WTC11 (cell line): ENCODE results near the gene MRPL19. TPM values are rescaled to one million over a fixed set of nuclear protein-coding genes. Genes with fewer than 3 reads are reported as not detected.

Experiments used
- ATAC-seq: fragments of 200-7000 bp; cut with Tn5 transposase; 2 replicates; pipeline ENCODE4 v1.10.0; 2021; ENCODE audit warnings: mild to moderate bottlenecking, moderate library complexity
- CTCF ChIA-PET: fragments of 300-600 bp; sonication (Branson Sonifier 250); formaldehyde crosslinking; loops from one replicate; lab custom pipeline; 2021; ENCODE audit warnings: antibody characterized with exemption; lab: Charles Lee
- POLR2A ChIA-PET: fragments of 350-600 bp; sonication (Branson Sonifier 250); formaldehyde crosslinking; loops from one replicate; lab custom pipeline; 2021; ENCODE audit warnings: antibody characterized with exemption; lab: Charles Lee
- DNase-seq: peaks from one replicate; pipeline ENCODE4 v3.0.0; 2021; ENCODE audit warnings: low spot score
- H3K27ac Mint-ChIP-seq: 2 replicates; pipeline ENCODE4 v1.8.0; 2021; ENCODE audit warnings: mixed read lengths
- H3K27me3 Mint-ChIP-seq: 2 replicates; pipeline ENCODE4 v1.8.0; 2021; ENCODE audit warnings: low read depth, mild to moderate bottlenecking, moderate library complexity, mixed read lengths
- H3K36me3 Mint-ChIP-seq: 2 replicates; pipeline ENCODE4 v1.8.0; 2021; ENCODE audit warnings: mixed read lengths
- H3K4me1 Mint-ChIP-seq: 2 replicates; pipeline ENCODE4 v1.8.0; 2022; ENCODE audit warnings: mixed read lengths
- H3K4me3 Mint-ChIP-seq: 2 replicates; pipeline ENCODE4 v1.8.0; 2021; ENCODE audit warnings: mild to moderate bottlenecking, moderate library complexity, mixed read lengths
- H3K9me3 Mint-ChIP-seq: 2 replicates; pipeline ENCODE4 v1.8.0; 2021; ENCODE audit warnings: mixed read lengths
- CREM ChIP-seq: sonication (generic); formaldehyde crosslinking; IDR thresholded peaks from 2 replicates; pipeline ENCODE4 v1.8.1; 2022; ENCODE audit warnings: mild to moderate bottlenecking, missing genetic modification reagents, moderate library complexity
- ELF4 ChIP-seq: sonication (generic); formaldehyde crosslinking; IDR thresholded peaks from 2 replicates; pipeline ENCODE4 v1.8.1; 2022; ENCODE audit warnings: low read depth, mild to moderate bottlenecking, moderate library complexity, missing genetic modification reagents
- HMGA2 ChIP-seq: fragments of 250-450 bp; sonication (Bioruptor Pico); IDR thresholded peaks from 2 replicates; pipeline ENCODE4 v1.4.0; 2021; ENCODE audit warnings: mild to moderate bottlenecking, moderate library complexity
- IRF2 ChIP-seq: sonication (generic); formaldehyde crosslinking; IDR thresholded peaks from 2 replicates; pipeline ENCODE4 v1.8.0; 2022; ENCODE audit warnings: low read depth, missing genetic modification reagents, borderline replicate concordance
- JAZF1 ChIP-seq: fragments of 250-450 bp; sonication (Bioruptor Pico); IDR thresholded peaks from 2 replicates; pipeline ENCODE4 v1.9.0; 2021; ENCODE audit warnings: moderate library complexity, mild to moderate bottlenecking, inconsistent platforms
- KAT7 ChIP-seq: sonication (generic); formaldehyde crosslinking; IDR thresholded peaks from 2 replicates; pipeline ENCODE4 v1.8.1; 2023; ENCODE audit warnings: missing genetic modification reagents, mild to moderate bottlenecking, borderline replicate concordance
- MYBL2 ChIP-seq: sonication (generic); formaldehyde crosslinking; IDR thresholded peaks from 2 replicates; pipeline ENCODE4 v1.8.1; 2023; ENCODE audit warnings: mild to moderate bottlenecking, moderate library complexity, missing genetic modification reagents
- NFYB ChIP-seq: sonication (generic); formaldehyde crosslinking; conservative IDR thresholded peaks from 2 replicates; pipeline ENCODE4 v1.8.0; 2022; ENCODE audit warnings: low read depth, missing genetic modification reagents
- NR2C2 ChIP-seq: sonication (generic); formaldehyde crosslinking; IDR thresholded peaks from 2 replicates; pipeline ENCODE4 v1.8.0; 2022; ENCODE audit warnings: mild to moderate bottlenecking, missing genetic modification reagents
- PRRX2 ChIP-seq: fragments of 250-450 bp; sonication (Bioruptor Pico); IDR thresholded peaks from 2 replicates; pipeline ENCODE4 v1.8.0; 2021; ENCODE audit warnings: mild to moderate bottlenecking
- RELA ChIP-seq: sonication (generic); formaldehyde crosslinking; IDR thresholded peaks from 2 replicates; pipeline ENCODE4 v1.8.1; 2022; ENCODE audit warnings: missing genetic modification reagents, mild to moderate bottlenecking, borderline replicate concordance
- SMAD3 ChIP-seq: sonication (generic); formaldehyde crosslinking; IDR thresholded peaks from 2 replicates; pipeline ENCODE4 v1.8.0; 2022; ENCODE audit warnings: missing genetic modification reagents, mild to moderate bottlenecking, borderline replicate concordance
- TEAD1 ChIP-seq: sonication (generic); formaldehyde crosslinking; IDR thresholded peaks from 2 replicates; pipeline ENCODE4 v1.8.0; 2022; ENCODE audit warnings: mild to moderate bottlenecking, missing genetic modification reagents
- TP53 ChIP-seq: sonication (generic); formaldehyde crosslinking; IDR thresholded peaks from 2 replicates; pipeline ENCODE4 v1.8.1; 2023; ENCODE audit warnings: mild to moderate bottlenecking, missing genetic modification reagents
- ZNF138 ChIP-seq: sonication (generic); formaldehyde crosslinking; conservative IDR thresholded peaks from 2 replicates; pipeline ENCODE4 v1.8.1; 2022; ENCODE audit warnings: mild to moderate bottlenecking, moderate library complexity, missing genetic modification reagents
- ZNF219 ChIP-seq: sonication (generic); formaldehyde crosslinking; IDR thresholded peaks from 2 replicates; pipeline ENCODE4 v1.8.0; 2023; ENCODE audit warnings: missing genetic modification reagents, mild to moderate bottlenecking, borderline replicate concordance
- ZNF263 ChIP-seq: sonication (generic); formaldehyde crosslinking; IDR thresholded peaks from 2 replicates; pipeline ENCODE4 v1.8.1; 2022; ENCODE audit warnings: low read depth, mild to moderate bottlenecking, moderate library complexity, missing genetic modification reagents
- total RNA-seq: library from RNA; stranded (reverse); gene quantifications from 3 replicates; pipeline ENCODE4 v1.2.3, GENCODE V29; 2021
- TF ChIP-seq, protein P1 (sequence below): fragments of 250-450 bp; sonication (Bioruptor Pico); IDR thresholded peaks from 2 replicates; pipeline ENCODE4 v1.8.0; 2021; ENCODE audit warnings: mild to moderate bottlenecking
- TF ChIP-seq, protein P2 (sequence below): sonication (generic); formaldehyde crosslinking; IDR thresholded peaks from 2 replicates; pipeline ENCODE4 v1.8.0; 2023; ENCODE audit warnings: missing genetic modification reagents
- TF ChIP-seq, protein P3 (sequence below): sonication (generic); formaldehyde crosslinking; IDR thresholded peaks from 2 replicates; pipeline ENCODE4 v1.8.1; 2023; ENCODE audit warnings: mild to moderate bottlenecking, missing genetic modification reagents, moderate library complexity
- TF ChIP-seq, protein P4 (sequence below): sonication (generic); formaldehyde crosslinking; IDR thresholded peaks from 2 replicates; pipeline ENCODE4 v1.8.1; 2022; ENCODE audit warnings: mild to moderate bottlenecking, moderate library complexity, missing genetic modification reagents
- TF ChIP-seq, protein P5 (sequence below): fragments of 250-450 bp; sonication (Bioruptor Pico); IDR thresholded peaks from 2 replicates; pipeline ENCODE4 v2.1.2; 2022; ENCODE audit warnings: mild to moderate bottlenecking, moderate library complexity
- TF ChIP-seq, protein P6 (sequence below): sonication (generic); formaldehyde crosslinking; IDR thresholded peaks from 2 replicates; pipeline ENCODE4 v1.8.1; 2023; ENCODE audit warnings: mild to moderate bottlenecking, missing genetic modification reagents
- TF ChIP-seq, protein P7 (sequence below): sonication (generic); formaldehyde crosslinking; conservative IDR thresholded peaks from 2 replicates; pipeline ENCODE4 v1.8.1; 2022; ENCODE audit warnings: mild to moderate bottlenecking, missing genetic modification reagents
- TF ChIP-seq, protein P8 (sequence below): sonication (generic); formaldehyde crosslinking; IDR thresholded peaks from 2 replicates; pipeline ENCODE4 v1.8.1; 2022; ENCODE audit warnings: low read depth, missing genetic modification reagents, borderline replicate concordance

Gene MRPL19
- total RNA-seq, 1 experiment from 2014 or later, result 65.8 TPM

DNA sequence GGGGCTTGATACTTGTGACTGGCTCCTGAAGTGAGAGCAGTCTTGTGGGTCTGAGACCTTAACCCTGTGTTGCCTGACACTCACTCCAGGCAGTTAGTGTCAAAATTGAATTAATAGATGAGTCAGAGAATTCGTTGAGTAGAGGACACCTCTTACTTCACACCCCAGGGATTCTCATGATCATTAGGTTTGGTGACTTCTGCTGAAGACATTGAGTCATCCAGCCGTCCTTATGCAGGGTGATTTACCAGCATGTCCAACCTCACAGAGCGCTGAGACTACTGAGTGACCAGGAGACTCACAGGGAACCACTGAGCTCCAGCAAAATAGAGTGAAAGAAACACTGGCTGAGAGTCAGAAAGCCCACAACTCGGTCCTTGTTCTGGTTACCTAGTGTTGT lies 49.8 kb upstream of the MRPL19 start:
- Mint-ChIP-seq H3K27me3 (no peaks in the 10 kb centered on the region), H3K4me3 (no peak overlapping the region), H3K27ac (no peak overlapping the region)
- CTCF ChIA-PET, result interaction anchor here (1.2 to 2.1 kb wide), 2 partner anchors 12 kb away, joined by 3 to 6 read pairs; no protein-coding TSS in a partner anchor
- TF ChIP-seq JAZF1 (no peak), NFYB (no peak), KAT7 (CRISPR knock-in tag) (no peak), ZNF138 (CRISPR knock-in tag) (no peak), TP53 (CRISPR knock-in tag) (no peak), ZNF219 (CRISPR knock-in tag) (no peak), SMAD3 (CRISPR knock-in tag) (no peak), NR2C2 (CRISPR knock-in tag) (no peak), TEAD1 (CRISPR knock-in tag) (no peak), PRRX2 (CRISPR knock-in tag) (no peak), ZNF263 (no peak), HMGA2 (CRISPR knock-in tag) (no peak), RELA (CRISPR knock-in tag) (no peak), CREM (CRISPR knock-in tag) (no peak)
- TF ChIP-seq, protein P1, sequence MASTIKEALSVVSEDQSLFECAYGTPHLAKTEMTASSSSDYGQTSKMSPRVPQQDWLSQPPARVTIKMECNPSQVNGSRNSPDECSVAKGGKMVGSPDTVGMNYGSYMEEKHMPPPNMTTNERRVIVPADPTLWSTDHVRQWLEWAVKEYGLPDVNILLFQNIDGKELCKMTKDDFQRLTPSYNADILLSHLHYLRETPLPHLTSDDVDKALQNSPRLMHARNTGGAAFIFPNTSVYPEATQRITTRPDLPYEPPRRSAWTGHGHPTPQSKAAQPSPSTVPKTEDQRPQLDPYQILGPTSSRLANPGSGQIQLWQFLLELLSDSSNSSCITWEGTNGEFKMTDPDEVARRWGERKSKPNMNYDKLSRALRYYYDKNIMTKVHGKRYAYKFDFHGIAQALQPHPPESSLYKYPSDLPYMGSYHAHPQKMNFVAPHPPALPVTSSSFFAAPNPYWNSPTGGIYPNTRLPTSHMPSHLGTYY (CRISPR knock-in tag), result no peak
- TF ChIP-seq, protein P2, sequence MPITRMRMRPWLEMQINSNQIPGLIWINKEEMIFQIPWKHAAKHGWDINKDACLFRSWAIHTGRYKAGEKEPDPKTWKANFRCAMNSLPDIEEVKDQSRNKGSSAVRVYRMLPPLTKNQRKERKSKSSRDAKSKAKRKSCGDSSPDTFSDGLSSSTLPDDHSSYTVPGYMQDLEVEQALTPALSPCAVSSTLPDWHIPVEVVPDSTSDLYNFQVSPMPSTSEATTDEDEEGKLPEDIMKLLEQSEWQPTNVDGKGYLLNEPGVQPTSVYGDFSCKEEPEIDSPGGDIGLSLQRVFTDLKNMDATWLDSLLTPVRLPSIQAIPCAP (CRISPR knock-in tag), result no peak
- TF ChIP-seq, protein P3, sequence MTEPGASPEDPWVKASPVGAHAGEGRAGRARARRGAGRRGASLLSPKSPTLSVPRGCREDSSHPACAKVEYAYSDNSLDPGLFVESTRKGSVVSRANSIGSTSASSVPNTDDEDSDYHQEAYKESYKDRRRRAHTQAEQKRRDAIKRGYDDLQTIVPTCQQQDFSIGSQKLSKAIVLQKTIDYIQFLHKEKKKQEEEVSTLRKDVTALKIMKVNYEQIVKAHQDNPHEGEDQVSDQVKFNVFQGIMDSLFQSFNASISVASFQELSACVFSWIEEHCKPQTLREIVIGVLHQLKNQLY (CRISPR knock-in tag), result no peak
- TF ChIP-seq, protein P4, sequence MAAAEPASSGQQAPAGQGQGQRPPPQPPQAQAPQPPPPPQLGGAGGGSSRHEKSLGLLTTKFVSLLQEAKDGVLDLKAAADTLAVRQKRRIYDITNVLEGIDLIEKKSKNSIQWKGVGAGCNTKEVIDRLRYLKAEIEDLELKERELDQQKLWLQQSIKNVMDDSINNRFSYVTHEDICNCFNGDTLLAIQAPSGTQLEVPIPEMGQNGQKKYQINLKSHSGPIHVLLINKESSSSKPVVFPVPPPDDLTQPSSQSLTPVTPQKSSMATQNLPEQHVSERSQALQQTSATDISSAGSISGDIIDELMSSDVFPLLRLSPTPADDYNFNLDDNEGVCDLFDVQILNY (CRISPR knock-in tag), result no peak
- TF ChIP-seq, protein P5, sequence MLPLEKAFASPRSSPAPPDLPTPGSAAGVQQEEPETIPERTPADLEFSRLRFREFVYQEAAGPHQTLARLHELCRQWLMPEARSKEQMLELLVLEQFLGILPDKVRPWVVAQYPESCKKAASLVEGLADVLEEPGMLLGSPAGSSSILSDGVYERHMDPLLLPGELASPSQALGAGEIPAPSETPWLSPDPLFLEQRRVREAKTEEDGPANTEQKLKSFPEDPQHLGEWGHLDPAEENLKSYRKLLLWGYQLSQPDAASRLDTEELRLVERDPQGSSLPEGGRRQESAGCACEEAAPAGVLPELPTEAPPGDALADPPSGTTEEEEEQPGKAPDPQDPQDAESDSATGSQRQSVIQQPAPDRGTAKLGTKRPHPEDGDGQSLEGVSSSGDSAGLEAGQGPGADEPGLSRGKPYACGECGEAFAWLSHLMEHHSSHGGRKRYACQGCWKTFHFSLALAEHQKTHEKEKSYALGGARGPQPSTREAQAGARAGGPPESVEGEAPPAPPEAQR (CRISPR knock-in tag), result no peak
- TF ChIP-seq, all 79 proteins: peak for 0
- peaks cover 4% of the 10 kb centered on the region; the same call in 1 of the 2 replicates for H3K4me1 Mint-ChIP-seq
- POLR2A ChIA-PET, result no interaction called here
- ATAC-seq (no peak), DNase-seq (no peak)
- H3K36me3 Mint-ChIP-seq, result no peaks in the 10 kb centered on the region
- H3K9me3 Mint-ChIP-seq, result no peaks in the 10 kb centered on the region

DNA sequence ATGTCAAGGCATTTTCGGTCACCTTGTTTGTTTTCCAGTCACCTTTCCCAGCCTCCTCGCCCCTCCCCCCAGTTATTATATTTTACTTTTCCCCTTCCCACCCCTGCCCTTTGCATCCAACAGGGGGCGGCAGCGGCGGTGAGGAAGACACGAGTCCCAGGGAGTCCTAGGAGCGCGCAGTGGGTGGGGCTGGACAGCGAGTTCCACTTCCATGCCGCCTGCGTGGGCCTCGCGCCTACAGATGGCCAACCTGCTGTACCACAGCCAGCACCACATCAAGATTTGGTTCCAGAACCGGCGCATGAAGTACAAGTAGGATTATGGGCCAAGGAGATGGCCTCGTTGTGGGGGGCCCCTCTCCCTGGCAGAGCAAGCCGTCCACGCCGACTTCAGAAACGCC lies 48.6 kb upstream of the MRPL19 start:
- H3K27me3 Mint-ChIP-seq, result no peaks in the 10 kb centered on the region
- POLR2A ChIA-PET, result no interaction called here
- H3K4me1 Mint-ChIP-seq, result no peaks in the 10 kb centered on the region
- CTCF ChIA-PET, result interaction anchor here (0.8 to 1.2 kb wide), 2 partner anchors 11 to 30 kb away, joined by 3 read pairs; no protein-coding TSS in a partner anchor
- peak; percentile 48; the same call in 1 of the 2 replicates for ATAC-seq
- no peak overlapping the region for H3K27ac Mint-ChIP-seq
- DNase-seq, result peak; percentile 26
- H3K4me3 Mint-ChIP-seq, result no peak overlapping the region
- H3K9me3 Mint-ChIP-seq, result no peaks in the 10 kb centered on the region
- H3K36me3 Mint-ChIP-seq, result no peaks in the 10 kb centered on the region
- no peak for TF ChIP-seq IRF2 (CRISPR knock-in tag)
- TF ChIP-seq TP53 (CRISPR knock-in tag), result no peak
- no peak for TF ChIP-seq MYBL2
- TF ChIP-seq, protein P6, sequence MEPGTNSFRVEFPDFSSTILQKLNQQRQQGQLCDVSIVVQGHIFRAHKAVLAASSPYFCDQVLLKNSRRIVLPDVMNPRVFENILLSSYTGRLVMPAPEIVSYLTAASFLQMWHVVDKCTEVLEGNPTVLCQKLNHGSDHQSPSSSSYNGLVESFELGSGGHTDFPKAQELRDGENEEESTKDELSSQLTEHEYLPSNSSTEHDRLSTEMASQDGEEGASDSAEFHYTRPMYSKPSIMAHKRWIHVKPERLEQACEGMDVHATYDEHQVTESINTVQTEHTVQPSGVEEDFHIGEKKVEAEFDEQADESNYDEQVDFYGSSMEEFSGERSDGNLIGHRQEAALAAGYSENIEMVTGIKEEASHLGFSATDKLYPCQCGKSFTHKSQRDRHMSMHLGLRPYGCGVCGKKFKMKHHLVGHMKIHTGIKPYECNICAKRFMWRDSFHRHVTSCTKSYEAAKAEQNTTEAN, result no peak
- no peak for TF ChIP-seq NFYB
- TF ChIP-seq, protein P5 (CRISPR knock-in tag), result no peak
- TF ChIP-seq, protein P7, sequence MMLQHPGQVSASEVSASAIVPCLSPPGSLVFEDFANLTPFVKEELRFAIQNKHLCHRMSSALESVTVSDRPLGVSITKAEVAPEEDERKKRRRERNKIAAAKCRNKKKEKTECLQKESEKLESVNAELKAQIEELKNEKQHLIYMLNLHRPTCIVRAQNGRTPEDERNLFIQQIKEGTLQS, result no peak
- no peak for TF ChIP-seq ELF4 (CRISPR knock-in tag)
- TF ChIP-seq, protein P4 (CRISPR knock-in tag), result no peak
- TF ChIP-seq, protein P8, sequence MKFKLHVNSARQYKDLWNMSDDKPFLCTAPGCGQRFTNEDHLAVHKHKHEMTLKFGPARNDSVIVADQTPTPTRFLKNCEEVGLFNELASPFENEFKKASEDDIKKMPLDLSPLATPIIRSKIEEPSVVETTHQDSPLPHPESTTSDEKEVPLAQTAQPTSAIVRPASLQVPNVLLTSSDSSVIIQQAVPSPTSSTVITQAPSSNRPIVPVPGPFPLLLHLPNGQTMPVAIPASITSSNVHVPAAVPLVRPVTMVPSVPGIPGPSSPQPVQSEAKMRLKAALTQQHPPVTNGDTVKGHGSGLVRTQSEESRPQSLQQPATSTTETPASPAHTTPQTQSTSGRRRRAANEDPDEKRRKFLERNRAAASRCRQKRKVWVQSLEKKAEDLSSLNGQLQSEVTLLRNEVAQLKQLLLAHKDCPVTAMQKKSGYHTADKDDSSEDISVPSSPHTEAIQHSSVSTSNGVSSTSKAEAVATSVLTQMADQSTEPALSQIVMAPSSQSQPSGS (CRISPR knock-in tag), result no peak
- TF ChIP-seq ZNF219 (CRISPR knock-in tag), result no peak
